ENCODE data around the gene PRICKLE3. TPM values are rescaled to one million over a fixed set of nuclear protein-coding genes. Genes with fewer than 3 reads are reported as not detected.

Gene PRICKLE3, protein sequence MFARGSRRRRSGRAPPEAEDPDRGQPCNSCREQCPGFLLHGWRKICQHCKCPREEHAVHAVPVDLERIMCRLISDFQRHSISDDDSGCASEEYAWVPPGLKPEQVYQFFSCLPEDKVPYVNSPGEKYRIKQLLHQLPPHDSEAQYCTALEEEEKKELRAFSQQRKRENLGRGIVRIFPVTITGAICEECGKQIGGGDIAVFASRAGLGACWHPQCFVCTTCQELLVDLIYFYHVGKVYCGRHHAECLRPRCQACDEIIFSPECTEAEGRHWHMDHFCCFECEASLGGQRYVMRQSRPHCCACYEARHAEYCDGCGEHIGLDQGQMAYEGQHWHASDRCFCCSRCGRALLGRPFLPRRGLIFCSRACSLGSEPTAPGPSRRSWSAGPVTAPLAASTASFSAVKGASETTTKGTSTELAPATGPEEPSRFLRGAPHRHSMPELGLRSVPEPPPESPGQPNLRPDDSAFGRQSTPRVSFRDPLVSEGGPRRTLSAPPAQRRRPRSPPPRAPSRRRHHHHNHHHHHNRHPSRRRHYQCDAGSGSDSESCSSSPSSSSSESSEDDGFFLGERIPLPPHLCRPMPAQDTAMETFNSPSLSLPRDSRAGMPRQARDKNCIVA
- 1 to 10 TPM; 4.2 to 7.3 (median 6.4) TPM for polyA plus RNA-seq (ENCODE audit: insufficient read depth in 1 of 5, insufficient read length in 5 of 5, low replicate concordance in 1 of 5)
- long read RNA-seq, donor 1, partial matches to known transcripts: 0 of 1 reads
- long read RNA-seq, donor 1, other reads (novel, unspliced or antisense): 0 of 1 reads
- long read RNA-seq, donor 2: 0 reads
- long read RNA-seq, donor 3, partial matches to known transcripts: 0 of 3 reads
- long read RNA-seq, donor 3, other reads (novel, unspliced or antisense): 0 of 3 reads
- long read RNA-seq, donor 4, partial matches to known transcripts: 0 of 1 reads
- long read RNA-seq, donor 4, other reads (novel, unspliced or antisense): 0 of 1 reads
- long read RNA-seq, donor 5: 0 reads
- long read RNA-seq, donor 6, partial matches to known transcripts: 0 of 3 reads
- long read RNA-seq, donor 6, other reads (novel, unspliced or antisense): 0 of 3 reads
- long read RNA-seq, donor 7, partial matches to known transcripts: 0 of 3 reads
- long read RNA-seq, donor 7, other reads (novel, unspliced or antisense): 0 of 3 reads
- long read RNA-seq, donor 8, partial matches to known transcripts: 0 of 1 reads
- long read RNA-seq, donor 8, other reads (novel, unspliced or antisense): 0 of 1 reads

DNA sequence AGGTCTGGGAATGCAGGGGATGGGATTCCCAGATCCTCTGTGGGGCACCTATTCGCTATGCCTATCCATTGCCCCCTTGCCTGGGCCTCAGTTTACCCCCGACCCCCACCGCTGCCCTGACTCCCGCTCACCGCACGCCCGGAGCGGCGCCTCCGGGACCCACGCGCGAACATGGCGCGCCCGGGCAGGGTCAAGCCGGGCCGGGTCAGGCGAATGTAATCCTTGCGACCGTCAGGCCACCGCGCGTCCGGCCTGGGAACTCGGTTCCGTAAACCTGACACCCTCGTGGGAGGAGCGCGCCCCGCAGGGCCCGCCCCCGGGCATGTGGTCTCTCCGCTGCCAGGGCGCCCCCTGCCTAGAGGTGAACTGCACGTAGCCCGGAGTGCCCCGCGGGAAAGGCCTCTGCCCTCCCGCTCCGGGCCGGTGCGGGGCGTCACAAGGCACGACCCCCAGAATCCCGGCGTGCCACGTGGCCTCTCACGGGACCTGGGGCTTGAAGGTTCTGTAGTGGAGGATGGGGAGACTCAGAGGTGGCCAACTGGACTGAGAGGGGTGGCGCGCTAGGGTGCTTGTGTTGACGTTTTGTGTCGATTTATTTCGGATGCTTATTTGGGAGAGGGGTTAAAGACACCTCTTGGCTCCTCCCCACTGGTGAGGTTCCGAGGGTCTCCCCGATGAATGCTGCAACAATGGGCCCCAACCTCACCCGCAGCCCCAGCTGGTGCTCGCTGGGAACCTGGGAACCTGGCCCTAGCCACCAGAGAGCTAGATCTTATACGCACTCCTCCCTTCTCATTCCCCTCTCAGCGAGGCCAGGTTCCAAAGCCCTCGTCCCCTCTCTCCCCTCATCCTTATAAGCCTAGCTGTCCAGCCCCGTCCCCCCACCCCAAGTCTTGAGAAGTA is at the start of gene PRICKLE3:
PRICKLE3 (minus strand) TSS at position 249 of the 903 bp plus-strand sequence; CDS start at position 173, 76 bp downstream.
- DNase-seq: peak; percentile 45 to 51

DNA sequence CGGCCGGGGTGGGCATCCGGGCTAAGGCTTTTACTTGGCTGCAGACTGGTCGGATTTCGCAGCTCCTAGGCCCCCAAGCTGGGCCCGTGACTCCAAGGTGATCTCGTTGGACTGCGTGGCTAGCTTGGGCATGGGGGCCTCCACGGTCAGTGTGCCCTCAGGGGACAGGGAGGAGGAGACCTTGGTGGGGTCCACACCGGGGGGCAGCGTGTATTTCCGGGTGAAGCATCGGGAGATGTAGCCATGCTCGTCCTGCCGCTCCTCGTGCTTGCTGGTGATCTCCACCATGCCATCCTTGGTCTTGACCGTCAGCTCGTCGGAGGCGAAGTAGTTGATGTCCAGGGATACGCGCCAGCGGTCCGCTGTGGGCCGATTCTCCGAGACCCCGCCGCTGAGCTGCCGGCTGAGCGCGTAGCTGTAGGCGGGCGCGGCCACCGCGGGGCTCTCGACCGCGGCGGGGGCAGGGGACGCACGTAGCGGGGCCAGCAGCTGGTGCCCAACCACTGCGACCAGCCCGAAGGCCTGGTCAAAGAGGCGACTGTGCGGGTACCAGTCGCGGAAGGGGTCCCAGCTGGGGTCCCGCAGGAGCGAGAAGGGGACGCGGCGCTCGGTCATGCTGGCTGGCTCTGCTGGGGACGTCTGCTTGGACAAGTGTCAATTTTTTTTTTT is 47.8 kb upstream of the PRICKLE3 start:
- no peak for DNase-seq

DNA sequence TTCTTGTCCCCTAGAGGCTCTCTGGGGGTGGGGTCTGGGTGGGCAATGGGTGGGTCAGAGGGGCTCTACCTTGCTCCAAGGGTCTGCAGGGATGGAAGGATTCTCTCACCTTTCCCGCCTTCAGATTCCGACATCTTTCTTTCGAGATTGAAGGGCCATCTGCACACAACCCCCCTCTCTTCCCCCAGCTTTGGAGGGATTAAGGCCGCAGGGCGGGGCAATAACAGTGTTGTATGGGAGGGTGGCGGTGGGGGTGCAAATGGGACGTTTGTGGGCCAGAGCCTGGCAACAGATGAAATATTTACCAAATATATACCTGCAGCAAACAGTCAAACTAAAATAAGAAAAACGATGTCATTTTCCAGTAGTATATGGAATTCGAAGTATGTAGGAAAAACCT is 47.0 kb upstream of the PRICKLE3 start, which contains the start of gene CACNA1F:
CACNA1F (minus strand) TSS at position 165 of the 400 bp plus-strand sequence; CDS start at position 134, 31 bp downstream.
- no peak for DNase-seq

DNA sequence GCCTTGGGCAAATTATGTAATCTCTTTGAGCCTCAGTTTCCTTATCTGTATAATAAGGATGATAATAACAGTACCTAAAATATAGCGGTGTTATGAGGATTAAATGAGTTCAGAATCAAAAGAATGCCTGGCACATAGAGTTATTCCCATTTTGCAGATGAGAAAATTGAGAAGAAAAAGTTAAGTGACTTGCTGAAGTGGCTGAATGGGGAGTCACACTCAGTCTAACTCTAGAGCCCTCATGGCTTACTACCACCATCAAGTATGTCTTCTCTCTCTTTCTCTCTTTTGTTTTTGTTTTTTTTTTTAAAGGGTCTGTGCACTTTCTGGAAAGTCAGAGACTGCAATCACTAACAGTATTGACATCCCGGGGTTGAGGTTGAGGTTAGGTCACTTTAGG is 46.4 kb upstream of the PRICKLE3 start:
- DNase-seq: no peak

DNA sequence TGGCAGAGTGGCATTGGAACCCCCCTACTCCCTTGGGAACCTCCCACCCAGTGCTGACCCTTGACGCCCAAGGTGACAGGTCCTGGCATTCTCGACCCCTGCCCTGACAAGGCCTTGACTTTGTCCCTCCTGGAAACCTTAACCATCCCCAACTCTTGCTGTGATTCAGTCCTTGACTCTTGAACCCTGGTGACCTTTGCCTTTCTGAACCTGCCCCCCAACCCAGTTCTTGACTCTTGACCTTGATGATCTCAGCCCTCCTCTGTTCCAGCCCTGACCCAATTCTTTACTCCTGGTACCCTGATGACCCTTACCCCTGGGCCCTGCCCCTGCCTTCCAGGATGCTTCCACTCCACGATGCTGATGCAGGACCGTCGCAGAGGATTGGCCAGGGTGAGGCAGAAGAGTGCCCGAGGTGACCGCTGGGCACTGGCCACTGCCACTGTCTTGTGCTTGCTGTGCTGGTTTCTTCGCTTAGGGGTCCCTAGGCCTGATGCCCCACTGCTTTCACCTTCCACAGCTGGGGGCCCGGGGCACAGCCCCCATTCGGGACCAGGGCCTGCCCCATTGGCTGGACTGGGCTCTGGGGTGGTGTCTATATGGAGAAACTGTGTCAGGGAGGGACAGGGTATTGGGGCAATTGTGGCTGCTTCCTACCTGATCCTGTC is 45.3 kb upstream of the PRICKLE3 start:
- no peak for DNase-seq

DNA sequence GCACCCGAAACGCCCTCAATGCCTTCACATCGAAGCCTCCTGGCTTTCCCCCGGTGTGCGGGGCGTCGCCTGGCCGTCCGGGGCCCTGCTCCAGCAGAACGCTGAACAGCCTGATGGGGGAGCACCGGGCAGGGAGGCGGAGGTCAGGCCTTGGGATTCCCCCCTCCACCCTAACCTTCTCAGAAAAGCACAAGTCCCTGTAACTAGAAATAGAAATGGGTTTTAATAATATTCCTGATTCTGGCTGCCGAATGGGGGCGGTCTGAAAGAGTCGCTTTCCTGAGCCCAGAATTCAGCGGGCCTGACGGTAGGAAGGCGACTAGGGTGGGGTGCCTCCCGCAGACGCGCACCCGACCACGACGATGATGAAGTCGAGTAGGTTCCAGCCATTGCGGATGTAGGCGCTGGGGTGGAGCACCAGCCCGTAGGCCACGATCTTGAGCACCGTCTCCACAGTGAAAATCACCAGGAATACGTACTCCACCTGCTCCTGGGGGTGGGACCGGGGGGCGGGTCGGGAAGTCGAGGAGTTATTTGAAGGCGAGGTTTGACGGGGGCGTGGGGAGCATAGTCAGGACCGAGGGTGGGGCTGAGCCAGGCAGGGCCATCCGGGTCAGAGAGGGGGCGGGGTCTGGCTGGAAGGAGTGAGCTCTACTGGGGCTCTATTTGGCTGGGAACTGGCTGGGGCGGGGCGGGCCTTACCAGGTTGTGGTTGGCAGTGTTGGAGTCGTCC is 44.5 kb upstream of the PRICKLE3 start:
- peak in 1 of 2 donors; percentile 3 for DNase-seq

DNA sequence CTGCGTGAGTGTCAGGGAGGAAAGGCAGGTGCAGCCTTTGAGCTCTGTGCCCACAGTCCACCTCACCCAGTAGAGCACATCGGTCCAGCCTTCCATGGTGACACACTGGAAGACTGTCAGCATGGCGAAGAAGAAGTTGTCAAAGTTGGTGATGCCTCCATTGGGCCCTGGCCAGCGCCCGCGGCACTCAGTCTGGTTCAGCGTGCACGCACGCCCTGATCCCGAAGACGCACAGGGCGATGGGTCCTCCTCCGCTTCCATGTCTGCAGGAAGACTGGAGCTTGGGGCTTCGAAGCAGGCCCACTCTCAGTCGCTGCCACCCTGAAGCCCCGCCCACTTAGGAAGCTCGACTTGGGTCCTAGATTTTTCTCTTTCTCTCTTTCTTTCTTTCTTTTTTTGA is 42.0 kb upstream of the PRICKLE3 start:
- no peak for DNase-seq

DNA sequence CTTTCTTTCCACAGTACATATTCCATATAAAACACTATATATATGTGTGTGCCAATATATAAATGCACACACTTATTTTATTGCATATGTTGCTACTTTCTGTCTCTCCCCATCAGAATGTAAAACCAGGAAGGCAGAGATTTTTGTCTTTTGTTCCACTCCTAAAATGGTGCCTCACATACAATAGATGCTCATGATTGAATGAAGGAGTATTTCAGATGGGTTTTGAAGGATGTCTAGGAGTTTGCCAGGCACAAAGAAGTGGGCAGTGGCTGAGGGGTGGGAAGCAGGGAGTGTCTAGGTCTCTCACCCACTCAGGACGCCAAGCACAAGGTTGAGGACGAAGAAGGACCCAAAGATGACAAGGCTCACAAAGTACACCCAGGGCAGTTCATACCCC is 41.6 kb upstream of the PRICKLE3 start:
- DNase-seq: no peak

DNA sequence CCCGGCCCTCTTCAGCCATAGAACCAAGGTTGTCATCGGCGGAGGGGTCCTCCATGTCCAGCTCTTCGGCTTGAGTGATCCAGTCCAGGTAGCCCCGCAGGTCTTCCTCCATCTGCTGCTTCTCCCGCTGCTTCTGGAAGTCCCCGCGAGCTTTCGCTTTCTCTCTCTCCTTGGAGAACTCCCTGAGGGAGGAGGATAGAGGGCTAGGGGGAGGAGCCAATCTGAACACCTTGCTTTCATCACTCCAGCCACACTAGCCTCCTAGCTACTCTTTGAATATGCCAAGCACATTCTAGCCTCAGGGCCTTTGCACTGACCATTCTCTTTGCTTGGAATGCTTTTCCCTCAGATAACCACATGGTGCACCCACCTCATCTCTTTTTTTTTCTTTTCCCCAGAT is 40.8 kb upstream of the PRICKLE3 start:
- no peak for DNase-seq

DNA sequence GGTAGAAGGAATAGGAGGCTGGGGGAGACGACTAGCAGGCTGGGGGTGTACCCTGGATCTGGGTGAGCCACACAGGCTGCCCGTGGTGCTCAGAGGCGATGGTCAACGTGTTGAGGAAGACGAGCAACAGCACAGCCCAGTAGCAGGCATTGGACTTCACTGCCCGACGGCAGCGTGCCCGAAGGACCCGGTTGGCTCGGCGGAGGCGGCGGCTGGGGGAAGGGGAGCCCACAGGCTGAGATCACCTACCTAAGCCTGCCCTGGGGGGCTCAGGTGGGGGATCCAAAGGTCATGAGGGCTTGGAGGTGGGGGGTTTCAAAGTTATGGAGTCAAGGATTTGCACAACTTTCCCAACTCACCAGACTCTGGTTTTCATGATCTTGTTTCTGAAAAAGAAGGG is 39.7 kb upstream of the PRICKLE3 start:
- DNase-seq: no peak

DNA sequence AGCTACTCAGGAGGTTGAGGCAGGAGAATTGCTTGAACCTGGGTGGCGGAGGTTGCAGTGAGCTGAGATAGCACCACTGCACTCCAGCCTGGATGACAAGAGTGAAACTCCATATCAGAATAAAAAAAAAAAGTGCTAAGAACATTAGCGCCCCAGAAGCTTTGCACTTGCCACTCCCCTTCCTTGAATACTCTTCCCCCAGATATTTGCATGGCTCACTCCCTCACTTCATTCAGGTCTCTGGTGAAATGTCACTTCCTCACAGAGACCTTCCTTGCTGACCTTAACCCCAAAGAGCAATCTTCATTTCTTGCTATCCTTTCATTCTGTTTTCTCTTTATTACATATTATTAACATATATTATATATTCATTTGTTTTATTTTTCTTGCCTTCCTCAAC is 35.7 kb upstream of the PRICKLE3 start:
- DNase-seq: no peak

DNA sequence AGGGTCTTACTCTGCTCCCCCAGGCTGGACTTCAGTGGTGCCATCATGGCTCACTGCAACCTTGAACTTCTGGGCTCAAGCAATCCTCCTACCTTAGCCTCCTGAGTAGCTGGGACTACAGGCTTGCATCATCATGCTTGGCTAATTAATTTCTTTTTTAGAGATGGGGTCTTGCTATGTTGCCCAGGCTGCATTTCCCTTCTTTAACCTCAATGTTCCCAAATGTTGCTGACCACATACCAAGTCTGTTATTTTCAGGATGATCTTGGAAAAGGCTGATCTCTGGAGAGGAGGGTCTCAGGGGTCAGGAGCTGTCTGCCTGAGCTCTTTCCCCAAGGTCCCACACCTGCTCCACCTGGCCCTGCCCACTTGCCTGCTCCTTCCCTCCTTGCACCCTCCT is 33.9 kb upstream of the PRICKLE3 start:
- DNase-seq: no peak

DNA sequence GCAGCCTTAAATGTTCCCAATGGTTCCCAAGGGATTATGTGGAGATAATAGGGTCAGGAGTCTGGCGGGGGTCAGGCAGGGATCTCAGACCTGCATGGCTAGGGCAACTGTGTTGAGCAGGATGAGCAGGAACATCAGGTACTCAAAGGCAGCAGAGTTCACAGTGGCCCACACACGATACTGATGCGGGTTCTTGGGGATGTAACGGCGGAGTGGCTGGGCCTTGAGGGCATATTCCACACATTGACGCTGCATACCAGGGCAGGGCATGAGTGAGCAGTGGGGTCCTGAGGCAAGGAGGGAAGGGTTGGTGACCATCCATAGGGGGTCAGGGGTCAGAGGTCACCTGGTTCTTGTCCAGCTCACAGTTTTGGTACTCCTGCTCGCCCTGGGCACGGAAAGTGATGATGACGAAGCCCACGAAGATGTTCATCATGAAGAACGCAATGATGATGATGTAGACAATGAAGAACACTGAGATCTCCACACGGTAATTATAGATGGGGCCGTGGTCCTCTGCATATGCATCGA is 28.9 kb upstream of the PRICKLE3 start:
- no peak for DNase-seq

DNA sequence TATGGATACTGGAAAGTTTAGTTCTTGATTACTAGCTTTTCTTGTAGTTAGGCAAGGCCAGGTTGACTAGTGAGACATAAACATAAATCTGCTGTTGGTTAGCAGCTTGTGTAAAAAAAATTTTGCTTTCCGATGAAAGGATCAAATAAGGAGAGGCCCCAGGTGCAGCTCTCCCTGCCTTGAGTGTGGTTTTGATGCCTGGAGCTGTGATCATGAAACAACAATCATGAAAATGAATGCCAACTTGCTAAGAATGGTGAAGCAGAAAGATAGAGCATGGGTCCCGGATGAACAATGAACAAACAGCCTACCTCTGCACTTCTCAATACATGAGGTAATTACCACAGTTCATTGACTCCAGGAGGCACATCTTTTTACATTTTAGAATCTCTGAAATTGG is 28.2 kb upstream of the PRICKLE3 start:
- no peak for DNase-seq

DNA sequence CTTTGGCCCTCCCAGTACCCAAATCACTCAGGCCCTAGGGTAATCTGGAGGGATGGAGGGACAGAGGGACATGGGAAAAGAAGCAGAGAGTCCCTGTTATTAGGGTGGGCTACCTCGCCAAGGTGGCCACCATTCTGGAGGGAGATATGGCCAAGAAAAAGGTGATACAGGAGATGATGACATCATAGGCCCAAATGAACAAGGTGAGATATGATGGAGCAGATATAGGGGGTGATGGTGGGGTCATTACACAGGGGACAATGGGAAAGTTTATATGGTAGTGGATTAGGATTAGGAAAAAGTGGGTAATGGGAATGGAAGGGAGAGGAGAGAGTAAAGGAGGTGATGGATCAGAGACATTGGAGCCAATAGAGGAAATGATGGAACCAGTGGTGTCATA is 26.7 kb upstream of the PRICKLE3 start:
- DNase-seq: no peak

DNA sequence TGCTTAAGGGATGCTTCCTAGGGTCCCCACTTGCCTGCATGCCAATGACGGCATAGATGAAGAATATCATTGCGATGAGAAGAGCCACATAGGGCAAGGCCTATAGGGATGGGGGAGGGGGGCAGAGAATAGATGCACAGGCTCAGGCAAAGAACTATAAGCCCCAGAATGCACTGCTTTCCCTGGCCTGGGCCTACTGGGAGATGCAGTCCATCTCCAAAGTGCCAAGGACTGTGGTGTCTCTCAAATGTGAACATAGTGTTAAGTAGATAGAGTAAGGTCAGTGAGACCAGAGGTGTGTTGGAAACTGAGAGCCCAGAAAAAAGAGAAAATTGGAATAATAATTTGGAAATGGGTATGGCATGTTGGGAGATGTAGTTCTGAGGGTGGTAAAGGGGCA is 26.0 kb upstream of the PRICKLE3 start:
- no peak for DNase-seq

DNA sequence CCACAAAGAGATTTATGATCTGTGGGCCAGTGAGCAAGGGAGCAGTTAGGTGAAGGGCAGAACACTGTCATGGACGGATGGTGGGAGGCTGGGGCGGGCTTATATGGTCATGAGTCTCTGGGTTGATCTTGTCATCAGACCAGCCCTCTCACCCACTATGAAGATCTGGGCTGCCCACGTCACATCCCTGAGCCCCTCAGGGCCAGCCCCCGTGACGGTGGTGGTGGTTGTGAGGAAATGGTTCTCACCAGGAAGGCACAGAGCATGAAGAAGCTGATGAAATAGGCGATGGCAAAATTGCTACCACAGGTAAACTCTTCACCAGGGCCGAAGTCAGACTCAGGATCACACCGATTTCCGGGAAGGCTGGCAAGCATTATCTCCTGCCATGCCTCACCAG is 24.9 kb upstream of the PRICKLE3 start:
- DNase-seq: no peak

DNA sequence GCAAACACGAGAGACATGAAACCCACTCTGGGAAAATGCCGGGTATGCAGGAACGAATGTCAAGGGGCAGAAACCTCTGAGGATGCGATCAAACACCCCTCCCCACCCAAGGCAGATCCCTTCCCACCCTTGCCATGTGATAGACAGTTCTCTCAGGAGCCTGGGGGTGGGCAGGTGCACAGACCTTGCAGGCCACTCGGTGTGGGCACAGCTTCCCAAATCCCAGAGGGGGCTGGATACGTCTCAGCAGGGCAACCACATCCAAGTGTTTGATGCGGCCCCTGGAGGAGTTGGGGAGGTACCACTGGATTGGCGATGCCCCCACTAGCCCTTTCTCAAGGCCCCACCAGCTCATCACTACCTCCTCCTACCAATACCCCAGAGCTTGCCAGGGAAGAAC is 24.2 kb upstream of the PRICKLE3 start:
- DNase-seq: no peak

Measured in right lung (tissue), 10 donors.